Fibroblast of lung (primary cell): ENCODE measurements around the gene TTLL9. TPM values are rescaled to one million over a fixed set of nuclear protein-coding genes. Genes with fewer than 3 reads are reported as not detected.

ENCODE experiments used
- DNase-seq, 2 donors: peaks; one replicate each; pipeline versions ENCODE4 v3.0.0 to v3.0.0-alpha.2; 2010; ENCODE audit warnings: low read depth in 2 of 2
- H2AFZ ChIP-seq: 2 replicates; pipeline ENCODE4 v1.5.1; 2012; ENCODE audit warnings: low read length, control low read depth, inconsistent platforms
- H3K27ac ChIP-seq: 2 replicates; pipeline ENCODE4 v1.5.1; 2011; ENCODE audit warnings: low read length, control low read depth; ENCODE audit not compliant: insufficient read depth
- H3K27me3 ChIP-seq: 2 replicates; pipeline ENCODE4 v1.5.1; 2011; ENCODE audit warnings: mild to moderate bottlenecking, low read length; ENCODE audit not compliant: control insufficient read depth, insufficient read depth
- H3K36me3 ChIP-seq: 2 replicates; pipeline ENCODE4 v1.5.1; 2011; ENCODE audit warnings: low read length; ENCODE audit not compliant: control insufficient read depth, insufficient read depth
- H3K4me1 ChIP-seq: 2 replicates; pipeline ENCODE4 v1.5.1; 2011; ENCODE audit warnings: low read length; ENCODE audit not compliant: control insufficient read depth, insufficient read depth; ENCODE audit errors: extremely low read depth
- H3K4me2 ChIP-seq: 2 replicates; pipeline ENCODE4 v1.5.1; 2011; ENCODE audit warnings: low read length, control low read depth; ENCODE audit not compliant: insufficient read depth; ENCODE audit errors: extremely low read depth
- H3K4me3 ChIP-seq, 4 experiments: fragments of 200-600 bp in 1 of 4; sonication (generic) in 1 of 4; replicated peaks in 1 of 4; 2 replicates each; pipeline ENCODE4 v1.5.1; 2011 to 2016; ENCODE audit warnings: low read length in 4 of 4, low read depth in 3 of 4, mild to moderate bottlenecking in 3 of 4, control low read depth in 2 of 4, inconsistent platforms in 1 of 4, mixed read lengths in 1 of 4; ENCODE audit not compliant: insufficient read depth in 1 of 4; ENCODE audit errors: control extremely low read depth in 1 of 4
- H3K79me2 ChIP-seq: 2 replicates; pipeline ENCODE4 v1.5.1; 2012; ENCODE audit warnings: mild to moderate bottlenecking, low read length, inconsistent platforms; ENCODE audit not compliant: control insufficient read depth, insufficient read depth
- H3K9ac ChIP-seq: 2 replicates; pipeline ENCODE4 v1.5.1; 2011; ENCODE audit warnings: mild to moderate bottlenecking, low read length, control low read depth; ENCODE audit not compliant: insufficient read depth
- H3K9me3 ChIP-seq: 2 replicates; pipeline ENCODE4 v1.5.1; 2012; ENCODE audit warnings: low read depth, low read length; ENCODE audit not compliant: control insufficient read depth, insufficient read depth
- H4K20me1 ChIP-seq: 2 replicates; pipeline ENCODE4 v1.5.1; 2011; ENCODE audit warnings: low read length; ENCODE audit not compliant: control insufficient read depth, insufficient read depth; ENCODE audit errors: extremely low read depth
- EZH2 ChIP-seq: IDR thresholded peaks from 2 replicates; pipeline ENCODE4 v1.5.1; 2012; ENCODE audit warnings: low read length, control low read depth, mild to moderate bottlenecking; ENCODE audit errors: missing control alignments
- polyA plus RNA-seq, 2 donors: library from polyadenylated mRNA; depleted of rRNA in 1 of 2; stranded (reverse) in 1 of 2; unstranded in 1 of 2; fragments of >200 nt; gene quantifications; 2 replicates each; pipeline ENCODE4 v1.2.1, GENCODE V29; 2011 to 2012; ENCODE audit warnings: missing spikeins in 1 of 2
- total RNA-seq: library from RNA; depleted of rRNA; stranded (reverse); fragments of >200 nt; gene quantifications from 2 replicates; pipeline ENCODE4 v1.2.1, GENCODE V29; 2014
- TF ChIP-seq, protein P1 (sequence below), 2 donors: IDR thresholded peaks in 1 of 2; conservative IDR thresholded peaks in 1 of 2; 1 replicate in 1 of 2; 2 replicates in 1 of 2; pipeline ENCODE4 v1.5.1; 2011 to 2012; ENCODE audit warnings: low read length in 2 of 2, control low read depth in 1 of 2, inconsistent platforms in 1 of 2, low read depth in 1 of 2, mild to moderate bottlenecking in 1 of 2

The TTLL9 gene
- total and polyA plus RNA-seq, 2 donors (not counting 1 experiment from before 2014, with no cell fraction given): 0.05 TPM; not detected in 1

DNA sequence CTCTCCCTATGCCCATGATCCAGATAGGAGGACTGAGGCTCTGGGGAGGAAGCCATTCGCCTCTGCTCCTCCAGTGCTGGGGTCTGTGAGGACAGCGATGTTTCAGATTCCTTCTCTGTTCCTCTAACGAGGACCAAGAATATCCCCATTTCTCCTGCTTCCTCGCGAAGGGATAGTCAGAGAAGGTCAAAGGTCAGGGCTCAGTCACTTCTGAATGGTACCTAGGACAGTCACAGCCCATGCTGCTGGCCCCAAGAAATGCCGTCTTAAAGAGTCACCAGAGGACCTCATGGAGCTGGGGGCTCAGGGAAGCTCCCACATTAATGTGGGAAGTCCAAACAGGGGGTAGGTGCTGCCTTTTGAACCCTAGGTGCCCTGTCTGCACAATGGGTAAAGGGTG is 27.1 kb upstream of the TTLL9 start:
- Histone ChIP-seq H3K9ac (no peak overlapping the region), H4K20me1 (no peaks in the 10 kb centered on the region), H3K4me1 (peaks cover 30% of the 10 kb centered on the region), H2AFZ (no peak overlapping the region), H3K4me3 (no peak overlapping the region), H3K27ac (no peak overlapping the region), H3K27me3 (peaks cover 2% of the 10 kb centered on the region), H3K36me3 (no peaks in the 10 kb centered on the region), H3K9me3 (no peaks in the 10 kb centered on the region), H3K4me2 (no peak overlapping the region), H3K79me2 (no peaks in the 10 kb centered on the region)
- DNase-seq: no peak
- no peak for TF ChIP-seq EZH2
- TF ChIP-seq, protein P1, sequence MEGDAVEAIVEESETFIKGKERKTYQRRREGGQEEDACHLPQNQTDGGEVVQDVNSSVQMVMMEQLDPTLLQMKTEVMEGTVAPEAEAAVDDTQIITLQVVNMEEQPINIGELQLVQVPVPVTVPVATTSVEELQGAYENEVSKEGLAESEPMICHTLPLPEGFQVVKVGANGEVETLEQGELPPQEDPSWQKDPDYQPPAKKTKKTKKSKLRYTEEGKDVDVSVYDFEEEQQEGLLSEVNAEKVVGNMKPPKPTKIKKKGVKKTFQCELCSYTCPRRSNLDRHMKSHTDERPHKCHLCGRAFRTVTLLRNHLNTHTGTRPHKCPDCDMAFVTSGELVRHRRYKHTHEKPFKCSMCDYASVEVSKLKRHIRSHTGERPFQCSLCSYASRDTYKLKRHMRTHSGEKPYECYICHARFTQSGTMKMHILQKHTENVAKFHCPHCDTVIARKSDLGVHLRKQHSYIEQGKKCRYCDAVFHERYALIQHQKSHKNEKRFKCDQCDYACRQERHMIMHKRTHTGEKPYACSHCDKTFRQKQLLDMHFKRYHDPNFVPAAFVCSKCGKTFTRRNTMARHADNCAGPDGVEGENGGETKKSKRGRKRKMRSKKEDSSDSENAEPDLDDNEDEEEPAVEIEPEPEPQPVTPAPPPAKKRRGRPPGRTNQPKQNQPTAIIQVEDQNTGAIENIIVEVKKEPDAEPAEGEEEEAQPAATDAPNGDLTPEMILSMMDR (conservative IDR thresholded peaks at IDR 0.05 in 1 of 2, IDR thresholded peaks at IDR 0.05 in 1 of 2; ENCODE audit: low read depth in 1 of 2, low read length in 2 of 2): no peak

DNA sequence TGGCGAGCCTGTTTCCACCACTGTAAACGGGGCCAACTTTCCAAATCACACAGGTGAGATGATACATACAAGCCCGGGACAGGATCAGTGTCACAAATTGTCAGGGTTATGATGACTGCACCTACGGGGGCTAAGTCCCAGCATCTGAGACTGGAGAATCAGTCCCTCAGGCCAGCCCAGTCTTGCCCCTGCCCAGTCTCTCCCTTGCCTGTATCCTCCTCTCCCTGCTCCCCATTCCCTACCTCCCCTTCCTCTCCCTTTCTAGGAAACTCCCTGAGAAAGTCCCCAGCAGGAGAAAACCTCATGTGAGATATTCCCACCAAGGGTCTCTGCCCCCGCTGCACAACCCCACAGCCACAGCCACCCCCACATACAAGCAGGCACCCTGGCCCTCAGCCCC is 26.6 kb upstream of the TTLL9 start:
- Histone ChIP-seq H3K9me3 (no peaks in the 10 kb centered on the region), H3K27ac (no peak overlapping the region), H4K20me1 (no peaks in the 10 kb centered on the region), H3K79me2 (no peaks in the 10 kb centered on the region), H3K9ac (no peak overlapping the region), H3K4me1 (peaks cover 28% of the 10 kb centered on the region), H3K4me2 (no peak overlapping the region), H2AFZ (no peak overlapping the region), H3K27me3 (peaks cover 3% of the 10 kb centered on the region), H3K36me3 (no peaks in the 10 kb centered on the region), H3K4me3 (no peak overlapping the region)
- no peak for DNase-seq
- TF ChIP-seq, protein P1 (conservative IDR thresholded peaks at IDR 0.05 in 1 of 2, IDR thresholded peaks at IDR 0.05 in 1 of 2; ENCODE audit: low read depth in 1 of 2, low read length in 2 of 2): no peak
- TF ChIP-seq EZH2: no peak

DNA sequence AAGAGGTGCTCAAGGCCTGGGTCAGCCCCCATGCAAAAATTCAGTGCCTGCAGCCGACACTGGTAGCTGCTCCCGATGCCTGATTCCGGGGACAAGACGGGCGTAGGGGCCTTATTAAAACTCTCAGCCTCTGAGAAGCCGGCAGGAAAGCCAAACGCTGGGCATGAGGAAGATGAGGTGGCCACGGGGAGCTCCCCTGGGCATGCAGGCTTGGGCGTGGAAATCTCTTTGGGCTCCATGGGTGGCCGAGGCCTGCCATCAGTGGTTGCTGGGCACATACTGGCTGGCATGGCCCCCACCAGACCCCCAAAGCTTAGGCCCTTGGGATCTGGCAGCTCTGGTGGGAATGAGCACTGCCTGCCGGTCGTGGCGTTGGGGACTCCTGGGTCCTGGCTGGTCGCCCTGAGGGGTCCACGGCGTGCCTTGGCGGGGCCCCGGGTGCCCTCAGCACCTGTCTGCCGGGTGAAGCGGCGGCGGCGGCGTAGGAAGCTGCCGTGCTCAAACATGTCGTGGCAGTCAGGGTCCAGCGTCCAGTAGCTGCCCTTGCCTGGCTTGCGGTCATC is 25.6 kb upstream of the TTLL9 start:
- Histone ChIP-seq H3K79me2 (no peaks in the 10 kb centered on the region), H4K20me1 (no peaks in the 10 kb centered on the region), H3K4me2 (no peak overlapping the region), H2AFZ (no peak overlapping the region), H3K36me3 (no peaks in the 10 kb centered on the region), H3K9ac (no peak overlapping the region), H3K4me1 (peaks cover 28% of the 10 kb centered on the region), H3K9me3 (no peaks in the 10 kb centered on the region), H3K27me3 (peaks cover 12% of the 10 kb centered on the region), H3K27ac (no peak overlapping the region), H3K4me3 (no peak overlapping the region)
- DNase-seq: no peak
- TF ChIP-seq EZH2: no peak
- TF ChIP-seq, protein P1 (conservative IDR thresholded peaks at IDR 0.05 in 1 of 2, IDR thresholded peaks at IDR 0.05 in 1 of 2; ENCODE audit: low read depth in 1 of 2, low read length in 2 of 2): no peak
